GM12864 (cell line): ENCODE measurements around the gene ANO8.
"Not testable (repeated sequence)": the region's sequence is repeated elsewhere in the genome, so short reads cannot be mapped to it uniquely, and the experiment has no call there.

Experiments used
- DNase-seq: peaks from one replicate; pipeline ENCODE4 v3.0.0-alpha.2; 2011; ENCODE audit warnings: low read depth
- H3K4me3 ChIP-seq: 2 replicates; pipeline ENCODE4 v1.5.1; 2011; ENCODE audit warnings: mild to moderate bottlenecking, low read depth, low read length, control low read depth
- TF ChIP-seq, protein P1 (sequence below): IDR thresholded peaks from 2 replicates; pipeline ENCODE4 v1.5.1; 2011; ENCODE audit warnings: low read depth, mild to moderate bottlenecking, moderate library complexity, low read length, control low read depth, inconsistent platforms; ENCODE audit errors: missing control alignments

The ANO8 gene

DNA sequence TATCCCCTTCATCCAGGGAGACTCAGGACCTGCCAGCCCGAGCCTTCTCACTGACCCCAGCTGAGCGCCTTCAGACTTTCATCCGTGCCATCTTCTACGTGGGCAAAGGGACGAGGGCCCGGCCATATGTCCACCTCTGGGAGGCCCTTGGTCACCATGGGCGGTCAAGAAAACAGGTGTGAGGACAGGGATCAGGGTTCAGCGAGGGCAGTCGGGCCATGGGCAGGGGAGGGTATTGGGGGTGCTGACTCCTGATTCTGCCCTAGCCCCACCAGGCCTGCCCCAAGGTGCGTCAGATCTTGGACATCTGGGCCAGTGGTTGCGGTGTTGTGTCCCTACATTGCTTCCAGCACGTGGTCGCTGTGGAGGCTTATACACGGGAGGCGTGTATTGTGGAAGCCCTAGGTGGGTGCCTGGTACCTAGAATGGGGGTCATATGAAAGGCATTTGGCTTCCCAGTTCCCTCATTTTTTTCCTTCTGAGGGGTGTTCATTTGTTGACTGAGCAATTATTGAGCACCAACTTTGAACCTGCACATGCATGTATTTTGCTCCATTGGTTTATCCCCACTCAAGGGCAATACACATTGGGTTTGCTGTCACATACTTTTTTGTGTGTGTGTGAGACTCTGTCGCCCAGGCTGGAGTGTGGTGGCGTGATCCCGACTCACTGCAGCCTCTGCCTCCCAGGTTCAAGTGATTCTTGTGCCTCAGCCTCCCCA lies 49.1 kb downstream of the ANO8 start:
- H3K4me3 ChIP-seq: no peak overlapping the region
- TF ChIP-seq, protein P1, sequence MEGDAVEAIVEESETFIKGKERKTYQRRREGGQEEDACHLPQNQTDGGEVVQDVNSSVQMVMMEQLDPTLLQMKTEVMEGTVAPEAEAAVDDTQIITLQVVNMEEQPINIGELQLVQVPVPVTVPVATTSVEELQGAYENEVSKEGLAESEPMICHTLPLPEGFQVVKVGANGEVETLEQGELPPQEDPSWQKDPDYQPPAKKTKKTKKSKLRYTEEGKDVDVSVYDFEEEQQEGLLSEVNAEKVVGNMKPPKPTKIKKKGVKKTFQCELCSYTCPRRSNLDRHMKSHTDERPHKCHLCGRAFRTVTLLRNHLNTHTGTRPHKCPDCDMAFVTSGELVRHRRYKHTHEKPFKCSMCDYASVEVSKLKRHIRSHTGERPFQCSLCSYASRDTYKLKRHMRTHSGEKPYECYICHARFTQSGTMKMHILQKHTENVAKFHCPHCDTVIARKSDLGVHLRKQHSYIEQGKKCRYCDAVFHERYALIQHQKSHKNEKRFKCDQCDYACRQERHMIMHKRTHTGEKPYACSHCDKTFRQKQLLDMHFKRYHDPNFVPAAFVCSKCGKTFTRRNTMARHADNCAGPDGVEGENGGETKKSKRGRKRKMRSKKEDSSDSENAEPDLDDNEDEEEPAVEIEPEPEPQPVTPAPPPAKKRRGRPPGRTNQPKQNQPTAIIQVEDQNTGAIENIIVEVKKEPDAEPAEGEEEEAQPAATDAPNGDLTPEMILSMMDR: no peak
- DNase-seq: no peak

DNA sequence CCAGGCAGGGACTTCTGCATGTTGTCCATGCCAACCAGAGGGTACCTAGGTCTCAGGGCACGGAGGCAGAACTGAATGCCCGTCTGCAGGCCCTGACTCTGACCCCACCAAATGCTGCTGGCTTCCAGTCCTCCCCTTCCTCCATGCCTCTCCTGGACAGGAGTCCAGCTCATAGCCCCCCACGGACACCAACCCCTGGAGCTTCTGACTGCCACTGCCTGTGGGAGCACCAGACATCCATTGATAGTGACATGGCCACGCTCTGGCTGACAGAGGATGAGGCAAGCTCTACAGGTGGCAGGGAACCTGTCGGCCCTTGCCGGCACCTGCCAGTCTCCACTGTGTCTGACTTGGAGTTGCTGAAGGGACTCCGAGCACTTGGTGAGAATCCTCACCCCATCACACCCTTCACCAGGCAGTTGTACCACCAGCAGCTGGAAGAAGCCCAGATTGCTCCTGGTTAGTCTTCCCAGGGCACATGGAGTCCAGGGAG lies 51.1 kb downstream of the ANO8 start:
- no peak for DNase-seq
- TF ChIP-seq, protein P1: no peak
- no peak overlapping the region for H3K4me3 ChIP-seq

DNA sequence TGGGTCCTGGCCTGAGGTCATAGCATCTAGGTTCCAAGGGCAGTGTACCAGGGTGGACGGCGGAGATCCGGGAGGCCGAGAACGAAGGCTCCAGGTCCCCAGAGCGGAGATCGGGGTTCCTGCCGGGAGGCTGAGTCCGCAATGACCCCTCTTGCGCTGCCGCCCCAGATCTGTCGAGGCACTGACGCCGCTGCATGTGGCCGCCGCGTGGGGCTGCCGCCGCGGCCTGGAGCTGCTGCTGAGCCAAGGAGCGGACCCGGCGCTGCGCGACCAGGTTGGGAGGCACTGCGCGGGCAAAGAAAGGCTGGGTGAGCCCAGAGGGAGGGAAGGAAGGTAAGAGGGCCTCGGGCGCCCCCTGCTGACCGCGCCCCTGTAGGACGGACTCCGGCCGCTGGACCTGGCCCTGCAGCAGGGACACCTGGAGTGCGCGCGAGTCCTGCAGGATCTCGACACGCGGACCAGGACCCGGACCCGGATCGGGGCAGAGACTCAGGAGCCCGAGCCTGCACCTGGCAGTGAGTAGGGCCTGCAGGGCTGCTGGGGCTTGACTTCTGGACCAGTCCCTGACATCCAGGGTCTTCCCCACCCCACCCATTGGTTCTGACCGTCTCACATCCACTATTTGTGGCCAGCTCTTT lies 52.0 kb downstream of the ANO8 start:
- peak overlapping the region; percentile 73 for H3K4me3 ChIP-seq
- DNase-seq: peak; percentile 44
- TF ChIP-seq, protein P1: peak; percentile 89

DNA sequence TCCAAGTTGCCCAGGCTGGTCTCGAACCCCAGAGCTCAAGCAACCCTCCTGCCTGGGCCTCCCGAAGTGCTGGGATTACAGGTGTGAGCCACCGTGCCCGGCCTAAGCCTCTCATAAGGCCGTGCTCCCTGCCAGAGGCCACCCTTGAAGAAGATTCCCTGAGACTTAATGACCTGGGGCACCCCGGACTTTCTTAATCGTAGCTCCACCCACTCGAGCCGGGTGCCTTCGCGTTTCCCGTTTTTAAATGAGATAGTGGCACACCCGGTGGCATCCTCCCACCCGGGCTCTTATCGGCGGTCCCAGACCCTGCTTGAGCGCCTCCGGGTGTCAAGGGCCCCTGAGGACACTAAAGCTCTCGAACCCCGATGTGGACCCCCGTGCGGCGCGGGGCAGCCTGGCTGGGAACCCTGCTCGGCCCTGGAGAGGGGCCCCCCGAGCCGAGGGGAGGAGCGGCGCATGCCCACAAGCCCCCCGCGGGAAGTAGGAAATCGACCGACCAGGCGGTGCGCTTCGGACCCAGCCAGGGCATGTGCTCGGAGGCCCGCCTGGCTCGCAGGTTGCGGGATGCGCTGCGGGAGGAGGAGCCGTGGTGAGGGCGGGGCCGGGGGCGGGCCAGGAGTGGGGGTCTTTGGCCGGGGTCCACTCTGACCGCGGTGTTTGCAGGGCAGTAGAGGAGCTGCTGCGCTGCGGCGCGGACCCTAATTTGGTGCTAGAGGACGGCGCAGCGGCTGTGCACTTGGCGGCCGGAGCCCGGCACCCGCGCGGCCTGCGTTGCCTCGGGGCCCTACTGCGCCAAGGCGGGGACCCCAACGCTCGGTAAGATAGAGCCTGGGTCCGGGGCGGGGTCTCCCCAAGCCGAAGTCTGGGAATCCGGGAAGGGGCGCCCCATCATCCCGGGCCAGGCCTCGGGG lies 53.0 kb downstream of the ANO8 start, which contains the start of gene ANKLE1:
Gene ANKLE1, plus strand, starts transcription at position 511 of the 914 bp plus-strand sequence. Its CDS starts 20 bp downstream, at position 531.
- TF ChIP-seq, protein P1: no peak
- DNase-seq: no peak
- peak within 1 kb of the TSS; percentile 73 for H3K4me3 ChIP-seq

DNA sequence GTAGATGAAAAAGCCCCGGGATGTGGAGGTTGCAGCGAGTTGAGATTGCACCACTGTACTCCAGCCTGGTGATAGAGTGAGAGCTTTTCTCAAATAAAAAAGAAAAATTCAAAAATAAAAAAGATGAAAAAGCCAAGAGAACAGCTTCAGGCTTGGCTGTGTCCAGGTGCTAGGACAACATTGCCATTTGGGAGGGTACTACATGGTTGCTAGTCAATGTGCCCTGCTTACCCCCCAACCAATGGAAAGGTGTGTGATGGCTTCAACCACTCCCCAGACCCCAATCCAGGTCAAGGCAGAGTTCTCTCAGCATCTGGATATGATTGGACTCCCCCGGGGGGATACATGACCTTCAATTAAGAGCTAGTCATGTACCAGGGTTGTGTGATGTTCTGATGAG lies 55.2 kb downstream of the ANO8 start:
- TF ChIP-seq, protein P1: no peak
- DNase-seq: no peak
- no peak overlapping the region for H3K4me3 ChIP-seq

DNA sequence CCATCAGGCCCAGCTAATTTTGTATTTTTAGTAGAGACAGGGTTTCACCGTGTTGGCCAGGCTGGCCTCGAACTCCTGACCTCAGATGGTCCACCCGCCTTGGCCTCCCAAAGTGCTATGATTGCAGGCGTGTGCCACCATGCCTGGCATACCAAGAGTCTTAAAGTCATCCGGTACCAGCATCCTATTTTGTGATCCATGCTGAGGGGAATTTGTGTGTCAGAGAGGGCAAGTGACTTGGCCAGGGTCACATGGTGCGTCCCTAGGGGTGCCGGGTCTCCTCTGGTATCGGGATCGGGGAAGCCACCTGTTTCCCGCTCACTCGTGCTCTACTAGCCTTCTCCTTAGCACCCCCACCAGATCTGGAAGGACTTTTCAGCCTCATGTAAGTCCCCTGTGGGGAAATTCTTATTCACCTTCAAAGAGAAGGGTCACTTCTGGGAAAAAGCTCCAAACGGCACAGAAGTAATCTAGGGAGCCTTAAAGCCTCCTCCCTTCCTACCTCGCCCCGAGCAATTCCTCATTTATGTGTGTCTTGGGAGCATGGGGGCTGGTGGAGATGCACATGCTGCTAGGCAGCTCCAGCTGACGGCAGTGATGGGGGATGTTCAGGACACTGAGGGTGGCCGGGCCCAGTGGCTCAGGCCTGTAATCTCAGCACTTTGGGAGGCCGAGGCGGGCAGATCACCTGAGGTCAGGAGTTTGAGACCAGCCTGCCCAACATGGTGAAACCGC lies 59.0 kb downstream of the ANO8 start:
- DNase-seq: no peak
- H3K4me3 ChIP-seq: no peak overlapping the region
- TF ChIP-seq, protein P1: no peak

DNA sequence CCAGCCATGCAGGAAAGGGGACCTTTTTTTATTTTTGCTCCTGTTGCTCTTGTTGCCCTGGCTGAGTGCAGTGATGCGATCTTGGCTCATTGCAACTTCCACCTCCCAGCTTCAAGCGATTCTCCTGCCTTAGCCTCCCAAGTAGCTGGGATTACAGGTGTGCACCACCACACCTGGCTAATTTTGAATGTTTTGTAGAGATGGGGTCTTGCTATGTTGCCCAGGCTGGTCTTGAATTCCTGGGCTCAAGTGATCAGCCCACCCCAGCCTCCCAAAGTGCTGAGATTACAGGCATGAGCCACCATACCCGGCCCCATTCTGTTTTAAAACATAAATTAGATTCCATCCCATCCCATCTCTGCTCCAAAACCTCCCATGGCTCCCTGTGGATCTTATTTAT lies 59.8 kb downstream of the ANO8 start:
- DNase-seq, H3K4me3 ChIP-seq: not testable (repeated sequence)
